ENCODE data around the gene EIF4E3. TPM values are rescaled to one million over a fixed set of nuclear protein-coding genes. Genes with fewer than 3 reads are reported as not detected.

The EIF4E3 gene
- total RNA-seq, 1 donor, result 2.9 TPM

DNA sequence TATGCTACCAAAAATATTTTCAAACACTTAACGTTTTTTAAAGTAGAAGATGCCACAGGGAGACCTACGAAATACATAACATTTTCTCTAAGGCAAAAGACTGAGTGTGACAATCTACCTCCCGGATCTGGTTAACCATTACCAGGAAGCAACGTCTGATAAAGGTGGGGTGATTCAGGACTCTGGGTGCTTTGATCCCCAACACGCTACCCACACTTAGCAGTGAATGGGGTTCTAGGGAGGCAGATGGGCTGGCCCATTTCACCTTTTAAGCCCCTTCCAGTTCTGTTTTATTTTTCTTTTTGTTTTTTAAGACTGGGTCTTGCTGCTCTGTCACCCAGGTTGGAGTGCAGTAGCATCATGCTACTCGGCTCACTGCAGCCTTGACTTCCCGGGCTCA is 39.5 kb downstream of the EIF4E3 start:
- H3K4me2 ChIP-seq (ENCODE audit: insufficient read depth, low read length), result no peak overlapping the region
- no peaks in the 10 kb centered on the region for H3K36me3 ChIP-seq (ENCODE audit: insufficient read depth, low read length)
- TF ChIP-seq, protein P1, sequence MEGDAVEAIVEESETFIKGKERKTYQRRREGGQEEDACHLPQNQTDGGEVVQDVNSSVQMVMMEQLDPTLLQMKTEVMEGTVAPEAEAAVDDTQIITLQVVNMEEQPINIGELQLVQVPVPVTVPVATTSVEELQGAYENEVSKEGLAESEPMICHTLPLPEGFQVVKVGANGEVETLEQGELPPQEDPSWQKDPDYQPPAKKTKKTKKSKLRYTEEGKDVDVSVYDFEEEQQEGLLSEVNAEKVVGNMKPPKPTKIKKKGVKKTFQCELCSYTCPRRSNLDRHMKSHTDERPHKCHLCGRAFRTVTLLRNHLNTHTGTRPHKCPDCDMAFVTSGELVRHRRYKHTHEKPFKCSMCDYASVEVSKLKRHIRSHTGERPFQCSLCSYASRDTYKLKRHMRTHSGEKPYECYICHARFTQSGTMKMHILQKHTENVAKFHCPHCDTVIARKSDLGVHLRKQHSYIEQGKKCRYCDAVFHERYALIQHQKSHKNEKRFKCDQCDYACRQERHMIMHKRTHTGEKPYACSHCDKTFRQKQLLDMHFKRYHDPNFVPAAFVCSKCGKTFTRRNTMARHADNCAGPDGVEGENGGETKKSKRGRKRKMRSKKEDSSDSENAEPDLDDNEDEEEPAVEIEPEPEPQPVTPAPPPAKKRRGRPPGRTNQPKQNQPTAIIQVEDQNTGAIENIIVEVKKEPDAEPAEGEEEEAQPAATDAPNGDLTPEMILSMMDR (IDR thresholded peaks at IDR 0.05; ENCODE audit: extremely low read depth, low read depth, low read length), result no peak
- no peak overlapping the region for H2AFZ ChIP-seq (ENCODE audit: low read length)
- no peaks in the 10 kb centered on the region for H3K9me3 ChIP-seq (ENCODE audit: low read depth, low read length)
- peaks cover 33% of the 10 kb centered on the region for H3K4me1 ChIP-seq (ENCODE audit: insufficient read depth, low read length)
- H4K20me1 ChIP-seq (ENCODE audit: insufficient read depth, low read length), result no peaks in the 10 kb centered on the region
- DNase-seq (ENCODE audit: insufficient read length, low spot score, missing footprints), result no peak
- no peak overlapping the region for H3K27ac ChIP-seq (ENCODE audit: low read depth, low read length)
- no peaks in the 10 kb centered on the region for H3K79me2 ChIP-seq (ENCODE audit: insufficient read depth, low read length)
- no peak overlapping the region for H3K4me3 ChIP-seq (ENCODE audit: insufficient read depth, low read length)
- no peaks in the 10 kb centered on the region for H3K27me3 ChIP-seq (ENCODE audit: insufficient read depth, low read length)

DNA sequence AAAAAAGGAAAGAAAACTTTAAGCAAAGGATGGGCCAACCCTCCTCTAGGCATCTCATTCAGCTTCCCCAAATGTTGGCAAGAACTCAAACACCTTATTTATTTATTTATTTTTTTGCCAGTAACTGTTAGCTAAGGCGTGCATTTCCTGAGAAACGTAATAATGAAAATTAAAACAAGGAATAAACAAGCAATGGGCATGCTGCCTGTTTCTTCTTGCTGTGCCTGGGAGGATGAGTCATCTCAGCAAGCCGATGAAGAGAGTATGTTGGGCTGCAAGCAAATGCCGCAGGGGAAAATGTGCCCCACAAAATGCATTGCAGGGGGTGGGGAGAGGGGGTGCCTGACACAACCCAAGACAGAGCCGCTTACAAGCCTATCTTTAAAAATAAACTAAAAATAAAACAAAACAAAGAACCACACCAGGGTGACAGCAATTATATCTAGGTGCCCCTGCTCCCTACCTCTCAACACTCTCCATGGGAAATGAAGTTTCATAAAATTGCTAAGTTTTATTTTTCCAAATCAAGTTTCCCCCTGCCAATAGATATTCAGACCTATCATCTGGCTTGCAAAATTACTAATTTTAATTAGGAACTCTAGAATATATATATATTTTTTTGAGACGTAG is 40.3 kb downstream of the EIF4E3 start:
- Histone ChIP-seq H2AFZ (ENCODE audit: low read length) (no peak overlapping the region), H3K4me2 (ENCODE audit: insufficient read depth, low read length) (peak overlapping the region; percentile 47), H3K36me3 (ENCODE audit: insufficient read depth, low read length) (no peaks in the 10 kb centered on the region), H3K4me1 (ENCODE audit: insufficient read depth, low read length) (peaks cover 31% of the 10 kb centered on the region), H3K27me3 (ENCODE audit: insufficient read depth, low read length) (no peaks in the 10 kb centered on the region), H3K9me3 (ENCODE audit: low read depth, low read length) (no peaks in the 10 kb centered on the region), H3K79me2 (ENCODE audit: insufficient read depth, low read length) (no peaks in the 10 kb centered on the region), H4K20me1 (ENCODE audit: insufficient read depth, low read length) (no peaks in the 10 kb centered on the region), H3K27ac (ENCODE audit: low read depth, low read length) (no peak overlapping the region), H3K4me3 (ENCODE audit: insufficient read depth, low read length) (no peak overlapping the region)
- DNase-seq (ENCODE audit: insufficient read length, low spot score, missing footprints), result peak; percentile 91
- TF ChIP-seq, protein P1 (IDR thresholded peaks at IDR 0.05; ENCODE audit: extremely low read depth, low read depth, low read length), result no peak

DNA sequence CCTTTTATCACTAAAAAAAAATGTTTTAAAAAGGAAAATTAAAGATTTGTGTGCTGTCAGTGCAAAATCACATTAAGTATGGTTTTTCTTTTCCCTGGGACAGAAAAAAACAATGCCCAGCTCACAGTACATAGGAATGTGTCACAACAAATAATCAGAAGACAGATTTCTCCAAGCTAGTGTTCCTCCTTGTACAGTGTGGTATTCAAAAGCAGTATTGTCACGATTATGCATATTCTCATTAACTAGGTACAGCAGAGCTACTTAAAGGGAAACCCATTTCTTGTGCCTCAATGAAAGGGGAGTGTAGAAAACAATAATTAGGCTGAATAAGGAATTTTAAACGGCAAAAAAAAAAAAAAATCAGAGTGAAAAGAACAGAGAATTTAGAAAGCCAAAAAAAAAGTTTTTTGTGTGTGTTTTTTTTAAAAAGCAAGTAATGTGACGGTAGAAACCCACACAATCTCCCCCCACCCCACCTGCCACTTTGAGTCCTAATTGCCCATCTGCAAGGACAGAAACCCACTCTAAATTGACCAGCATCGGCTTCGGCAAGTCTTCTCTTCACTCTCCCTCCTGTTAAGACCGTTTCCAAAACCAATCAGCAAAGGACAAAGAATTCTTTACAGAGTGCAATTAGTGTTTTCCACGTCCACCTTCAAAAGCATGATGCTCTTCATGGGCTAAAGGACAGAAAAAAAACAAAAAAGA is 41.0 kb downstream of the EIF4E3 start:
- Histone ChIP-seq H2AFZ (ENCODE audit: low read length) (no peak overlapping the region), H3K27ac (ENCODE audit: low read depth, low read length) (no peak overlapping the region), H3K27me3 (ENCODE audit: insufficient read depth, low read length) (no peaks in the 10 kb centered on the region), H3K4me2 (ENCODE audit: insufficient read depth, low read length) (peak overlapping the region; percentile 47), H3K79me2 (ENCODE audit: insufficient read depth, low read length) (no peaks in the 10 kb centered on the region), H3K4me1 (ENCODE audit: insufficient read depth, low read length) (peaks cover 30% of the 10 kb centered on the region), H3K36me3 (ENCODE audit: insufficient read depth, low read length) (no peaks in the 10 kb centered on the region), H4K20me1 (ENCODE audit: insufficient read depth, low read length) (no peaks in the 10 kb centered on the region), H3K9me3 (ENCODE audit: low read depth, low read length) (no peaks in the 10 kb centered on the region), H3K4me3 (ENCODE audit: insufficient read depth, low read length) (no peak overlapping the region)
- DNase-seq (ENCODE audit: insufficient read length, low spot score, missing footprints), result no peak
- TF ChIP-seq, protein P1 (IDR thresholded peaks at IDR 0.05; ENCODE audit: extremely low read depth, low read depth, low read length), result no peak

DNA sequence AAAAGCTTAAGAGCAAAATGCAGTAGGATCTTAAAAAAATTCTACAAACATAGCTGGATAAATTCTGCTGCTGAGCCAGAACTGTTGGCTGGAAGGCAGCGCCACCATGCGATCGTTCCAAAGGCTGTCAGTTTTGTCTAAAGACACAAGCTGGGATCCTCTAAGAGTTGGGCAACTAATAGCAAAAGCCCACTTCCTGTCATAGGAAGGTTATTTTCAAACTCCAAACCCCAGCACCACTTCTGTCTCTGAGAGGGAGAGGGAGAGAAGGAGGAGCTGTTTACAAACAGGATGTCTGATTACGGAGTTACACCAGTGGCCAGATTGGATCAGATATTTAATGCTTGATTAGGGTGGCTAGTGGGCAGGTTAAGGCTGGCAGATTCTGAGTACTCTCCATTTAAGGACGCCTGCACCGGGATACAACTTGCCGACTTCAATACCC is 44.0 kb downstream of the EIF4E3 start:
- Histone ChIP-seq H3K27ac (ENCODE audit: low read depth, low read length) (peak overlapping the region; percentile 69), H3K4me1 (ENCODE audit: insufficient read depth, low read length) (peaks cover 24% of the 10 kb centered on the region), H3K4me2 (ENCODE audit: insufficient read depth, low read length) (peak overlapping the region; percentile 79), H3K9me3 (ENCODE audit: low read depth, low read length) (no peaks in the 10 kb centered on the region), H3K4me3 (ENCODE audit: insufficient read depth, low read length) (peak overlapping the region; percentile 57), H3K36me3 (ENCODE audit: insufficient read depth, low read length) (no peaks in the 10 kb centered on the region), H3K27me3 (ENCODE audit: insufficient read depth, low read length) (no peaks in the 10 kb centered on the region), H4K20me1 (ENCODE audit: insufficient read depth, low read length) (no peaks in the 10 kb centered on the region), H2AFZ (ENCODE audit: low read length) (peak overlapping the region; percentile 79), H3K79me2 (ENCODE audit: insufficient read depth, low read length) (no peaks in the 10 kb centered on the region)
- peak; percentile 84 for DNase-seq (ENCODE audit: insufficient read length, low spot score, missing footprints)
- TF ChIP-seq, protein P1 (IDR thresholded peaks at IDR 0.05; ENCODE audit: extremely low read depth, low read depth, low read length), result peak; percentile 97
